IMR-90 (cell line): ENCODE results near the gene PAPPA. TPM values are rescaled to one million over a fixed set of nuclear protein-coding genes. Genes with fewer than 3 reads are reported as not detected.

ENCODE experiments used
- ATAC-seq: fragments of 200-7000 bp; cut with Tn5 transposase; 2 replicates; pipeline ENCODE4 v1.9.1; 2020; ENCODE audit warnings: low read depth, mild to moderate bottlenecking, moderate library complexity
- BruUV-seq: library from RNA; stranded (reverse); fragments of 400-500 nt; replicated peaks from 2 replicates; lab custom pipeline; 2021; lab: Mats Ljungman, UMichigan
- CTCF ChIA-PET: fragments of 300-600 bp; formaldehyde crosslinking; extraction: SDS; loops from one replicate; lab custom pipeline; 2021; ENCODE audit warnings: antibody characterized with exemption; lab: Yijun Ruan, JAX
- POLR2A ChIA-PET: fragments of 300-600 bp; sonication (Branson Sonifier 250); formaldehyde crosslinking; loops from one replicate; lab custom pipeline; 2022; ENCODE audit warnings: antibody characterized with exemption; ENCODE audit not compliant: unreplicated experiment; lab: Charles Lee
- DNase-seq: peaks from one replicate; pipeline ENCODE4 v3.0.0; 2013
- H2AFZ ChIP-seq: replicated peaks from 2 replicates; pipeline ENCODE3; 2013; ENCODE audit warnings: low read length, mild to moderate bottlenecking; ENCODE audit not compliant: poor library complexity
- H2AK5ac ChIP-seq: 2 replicates; pipeline ENCODE4 v1.6.1; 2013; ENCODE audit warnings: low read depth, low read length, inconsistent platforms
- H2AK9ac ChIP-seq: replicated peaks from 2 replicates; pipeline ENCODE3; 2013; ENCODE audit warnings: mild to moderate bottlenecking, low read depth, low read length, moderate library complexity; ENCODE audit not compliant: poor library complexity
- H2BK120ac ChIP-seq: 2 replicates; pipeline ENCODE4 v1.6.1; 2013; ENCODE audit warnings: low read depth, low read length, inconsistent platforms
- H2BK15ac ChIP-seq: 3 replicates; pipeline ENCODE4 v1.6.1; 2013; ENCODE audit warnings: low read depth, low read length, inconsistent platforms
- H2BK20ac ChIP-seq: 2 replicates; pipeline ENCODE4 v1.6.1; 2013; ENCODE audit warnings: low read depth, mild to moderate bottlenecking, inconsistent platforms, low read length, moderate library complexity
- H2BK5ac ChIP-seq: 2 replicates; pipeline ENCODE4 v1.6.1; 2013; ENCODE audit warnings: mild to moderate bottlenecking, low read depth, low read length, inconsistent platforms; ENCODE audit not compliant: poor library complexity, severe bottlenecking
- H3K14ac ChIP-seq: replicated peaks from 2 replicates; pipeline ENCODE4 v1.6.1; 2013; ENCODE audit warnings: low read depth, low read length, inconsistent platforms
- H3K18ac ChIP-seq: 2 replicates; pipeline ENCODE4 v1.6.1; 2013; ENCODE audit warnings: low read depth, low read length, control low read depth
- H3K23ac ChIP-seq: 2 replicates; pipeline ENCODE4 v1.6.1; 2013; ENCODE audit warnings: low read depth, low read length, inconsistent platforms
- H3K27ac ChIP-seq: 2 replicates; pipeline ENCODE4 v1.5.1; 2013; ENCODE audit warnings: mild to moderate bottlenecking, control low read depth, low read length; ENCODE audit not compliant: insufficient read depth
- H3K27me3 ChIP-seq: 2 replicates; pipeline ENCODE4 v1.6.1; 2013; ENCODE audit warnings: low read length; ENCODE audit not compliant: control insufficient read depth, insufficient read depth
- H3K36me3 ChIP-seq: 2 replicates; pipeline ENCODE4 v1.6.1; 2013; ENCODE audit warnings: low read length, mixed read lengths; ENCODE audit not compliant: control insufficient read depth, insufficient read depth
- H3K4ac ChIP-seq: 2 replicates; pipeline ENCODE4 v1.6.1; 2013; ENCODE audit warnings: low read depth, low read length, inconsistent platforms
- H3K4me1 ChIP-seq: 2 replicates; pipeline ENCODE4 v1.6.1; 2013; ENCODE audit warnings: low read length, mixed read lengths; ENCODE audit not compliant: control insufficient read depth, insufficient read depth
- H3K4me2 ChIP-seq: 2 replicates; pipeline ENCODE4 v1.6.1; 2013; ENCODE audit warnings: low read depth, mild to moderate bottlenecking, control low read depth, low read length, moderate library complexity
- H3K4me3 ChIP-seq: 2 replicates; pipeline ENCODE4 v1.5.1; 2013; ENCODE audit warnings: low read depth, mild to moderate bottlenecking, control low read depth, low read length, moderate library complexity; ENCODE audit not compliant: insufficient read depth
- H3K56ac ChIP-seq: 2 replicates; pipeline ENCODE4 v1.6.1; 2013; ENCODE audit warnings: low read length, inconsistent platforms; ENCODE audit not compliant: insufficient read depth; ENCODE audit errors: extremely low read depth
- H3K79me1 ChIP-seq, 2 experiments: 2 replicates each; pipeline ENCODE4 v1.6.1; 2013; ENCODE audit warnings: low read length in 2 of 2, inconsistent platforms in 1 of 2, low read depth in 1 of 2
- H3K9ac ChIP-seq: 2 replicates; pipeline ENCODE4 v1.6.1; 2013; ENCODE audit warnings: low read depth, low read length, control low read depth
- H3K9me1 ChIP-seq: 2 replicates; pipeline ENCODE4 v1.6.1; 2013; ENCODE audit warnings: low read length, inconsistent platforms; ENCODE audit not compliant: insufficient read depth
- H3K9me3 ChIP-seq: 2 replicates; pipeline ENCODE4 v1.6.1; 2013; ENCODE audit warnings: low read length; ENCODE audit not compliant: control insufficient read depth, insufficient read depth
- H4K20me1 ChIP-seq: 2 replicates; pipeline ENCODE4 v1.6.1; 2013; ENCODE audit warnings: low read length, inconsistent platforms; ENCODE audit not compliant: insufficient read depth
- H4K5ac ChIP-seq: 2 replicates; pipeline ENCODE4 v1.6.1; 2013; ENCODE audit warnings: mild to moderate bottlenecking, low read depth, low read length, control low read depth
- H4K8ac ChIP-seq, 2 experiments: 2 replicates each; pipeline ENCODE4 v1.6.1; 2013; ENCODE audit warnings: low read depth in 2 of 2, low read length in 2 of 2, control low read depth in 1 of 2, inconsistent platforms in 1 of 2
- H4K91ac ChIP-seq: 2 replicates; pipeline ENCODE4 v1.6.1; 2013; ENCODE audit warnings: low read depth, low read length, inconsistent platforms; ENCODE audit not compliant: insufficient read depth
- NFE2L2 ChIP-seq: fragments of 150-350 bp; IDR thresholded peaks from 2 replicates; pipeline ENCODE4 v1.6.1; 2016; ENCODE audit warnings: low read depth, mild to moderate bottlenecking, low read length
- SMC3 ChIP-seq: fragments of 150-350 bp; IDR thresholded peaks from 2 replicates; pipeline ENCODE4 v1.6.1; 2016; ENCODE audit warnings: low read depth, mild to moderate bottlenecking, antibody characterized with exemption, low read length, moderate library complexity
- WGBS, 2 experiments: methylation state at CpG; one replicate each; pipeline versions ENCODE4 v1.1.5 to v1.1.7; 2013; ENCODE audit warnings: missing lambda C conversion rate in 2 of 2; ENCODE audit not compliant: insufficient read length in 1 of 2; ENCODE audit errors: extremely low coverage in 2 of 2; 5-methylcytosine and 5-hydroxymethylcytosine counted together
- dilution Hi-C: fragments of 300-500 bp; cut with HindIII; formaldehyde crosslinking; loops from one replicate; pipeline ENCODE4 v1.14.3; 2018; ENCODE audit warnings: low sequenced_read_pairs; ENCODE audit not compliant: unreplicated experiment
- in situ Hi-C: fragments of 300-500 bp; cut with MboI; formaldehyde crosslinking; loops from 3 replicates; pipeline ENCODE4 v1.14.3; 2019; ENCODE audit warnings: low sequenced_read_pairs, inconsistent platforms, mixed read lengths
- intact Hi-C: fragments of 100-400 bp; cut with micrococcal nuclease; formaldehyde crosslinking; loops from 2 replicates; pipeline ENCODE4 v1.10.0; 2022
- polyA plus RNA-seq, 3 experiments: library from polyadenylated mRNA; depleted of rRNA; stranded (reverse); fragments of >200 nt; gene quantifications; 2 replicates each; pipeline ENCODE4 v1.2.3, GENCODE V29; 2012; ENCODE audit warnings: low replicate concordance in 1 of 3
- total RNA-seq: library from RNA; depleted of rRNA; stranded (reverse); fragments of >200 nt; gene quantifications from 2 replicates; pipeline ENCODE4 v1.2.3, GENCODE V29; 2012

Gene PAPPA
- total and polyA plus RNA-seq, 2 of the 4 experiments (the other 2 are of a cell fraction), result 8.3 to 12.4 TPM

DNA sequence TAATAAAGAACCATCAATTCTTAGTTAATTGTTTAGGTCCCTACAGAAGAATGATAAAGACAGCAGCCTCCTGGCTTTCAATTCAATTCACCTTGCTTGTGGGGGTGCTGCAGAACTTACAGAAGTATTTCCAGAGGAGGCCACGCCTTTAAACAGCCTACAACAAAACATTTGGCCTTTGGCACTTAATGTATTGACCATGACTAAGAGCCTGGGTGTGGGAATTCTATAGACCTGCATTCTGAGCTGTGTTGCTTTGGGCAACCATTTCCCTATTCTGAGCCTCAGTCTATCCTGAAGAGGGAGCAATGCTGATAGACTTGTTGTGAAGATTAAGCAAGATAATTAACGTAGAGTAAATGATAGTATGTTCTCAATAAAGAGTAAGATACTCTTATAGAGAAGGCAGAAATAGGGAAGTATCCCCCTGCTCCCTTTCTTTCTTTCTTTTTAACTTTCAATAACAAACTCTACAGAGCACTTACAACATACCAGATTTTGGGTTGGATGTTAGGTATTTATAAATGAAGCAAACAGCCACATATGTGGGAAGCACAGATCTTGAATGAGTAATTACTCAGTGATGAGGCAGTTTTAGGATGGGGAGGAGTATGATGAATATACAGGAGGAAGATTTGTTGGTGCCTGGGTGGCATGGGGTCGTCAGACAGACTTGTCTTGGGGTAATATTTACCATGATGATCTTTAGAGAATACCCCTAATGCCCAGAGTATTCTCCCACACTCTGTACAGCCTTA is 28.4 kb downstream of the PAPPA start:
- Histone ChIP-seq H3K4me2 (peak overlapping the region; percentile 35; the same call in 1 of the 2 replicates), H4K91ac (no peak overlapping the region), H3K27ac (no peak overlapping the region), H2BK20ac (no peak overlapping the region; the same call in 1 of the 2 replicates), H3K4ac (peak overlapping the region; percentile 40; the same call in 1 of the 2 replicates), H3K9me1 (peaks cover 4% of the 10 kb centered on the region; the same call in 1 of the 2 replicates), H3K4me3 (no peak overlapping the region), H3K23ac (no peak overlapping the region), H3K27me3 (no peaks in the 10 kb centered on the region), H4K20me1 (peaks cover 41% of the 10 kb centered on the region), H2AFZ (no peak overlapping the region), H3K9ac (no peak overlapping the region), H4K5ac (no peak overlapping the region), H3K9me3 (no peaks in the 10 kb centered on the region), H2BK5ac (no peak overlapping the region), H2AK5ac (0 out of 2 replicates have a peak overlapping the region, but pooled peaks have one; percentile 13), H3K79me1 (peaks cover 17 to 43% of the 10 kb centered on the region in 2 experiments), H2BK120ac (no peak overlapping the region), H2AK9ac (no peak overlapping the region), H3K4me1 (peaks cover 9% of the 10 kb centered on the region; the same call in 1 of the 2 replicates), H3K36me3 (peaks cover 38% of the 10 kb centered on the region), H3K18ac (no peak overlapping the region), H3K56ac (no peak overlapping the region; the same call in 1 of the 2 replicates), H2BK15ac (no peak overlapping the region), H4K8ac (no peak overlapping the region), H3K14ac (no peak overlapping the region)
- TF ChIP-seq NFE2L2 (0 out of 2 replicates have a peak, but pooled peaks have one; percentile 51), SMC3 (no peak)
- ChIA-PET POLR2A (interaction anchor here (0.6 kb wide), 1 partner anchor 25 kb away, joined by 3 read pairs; no protein-coding TSS in a partner anchor), CTCF (no interaction called here)
- intact Hi-C loops (no loop called here), in situ Hi-C loops (no loop called here), dilution Hi-C loops (no loop called here)
- ATAC-seq (peak; percentile 63), DNase-seq (peak; percentile 51)
- WGBS, 2 experiments, result no CpG with 5 or more reads among the region's 3 CpGs
- BruUV-seq, result no TSS peak
